ENCODE results near the gene CRIM1.

GRCh38 chr2:36456227-36457175, 100.9 kb downstream of the CRIM1 start:
- TF ChIP-seq, protein P1, sequence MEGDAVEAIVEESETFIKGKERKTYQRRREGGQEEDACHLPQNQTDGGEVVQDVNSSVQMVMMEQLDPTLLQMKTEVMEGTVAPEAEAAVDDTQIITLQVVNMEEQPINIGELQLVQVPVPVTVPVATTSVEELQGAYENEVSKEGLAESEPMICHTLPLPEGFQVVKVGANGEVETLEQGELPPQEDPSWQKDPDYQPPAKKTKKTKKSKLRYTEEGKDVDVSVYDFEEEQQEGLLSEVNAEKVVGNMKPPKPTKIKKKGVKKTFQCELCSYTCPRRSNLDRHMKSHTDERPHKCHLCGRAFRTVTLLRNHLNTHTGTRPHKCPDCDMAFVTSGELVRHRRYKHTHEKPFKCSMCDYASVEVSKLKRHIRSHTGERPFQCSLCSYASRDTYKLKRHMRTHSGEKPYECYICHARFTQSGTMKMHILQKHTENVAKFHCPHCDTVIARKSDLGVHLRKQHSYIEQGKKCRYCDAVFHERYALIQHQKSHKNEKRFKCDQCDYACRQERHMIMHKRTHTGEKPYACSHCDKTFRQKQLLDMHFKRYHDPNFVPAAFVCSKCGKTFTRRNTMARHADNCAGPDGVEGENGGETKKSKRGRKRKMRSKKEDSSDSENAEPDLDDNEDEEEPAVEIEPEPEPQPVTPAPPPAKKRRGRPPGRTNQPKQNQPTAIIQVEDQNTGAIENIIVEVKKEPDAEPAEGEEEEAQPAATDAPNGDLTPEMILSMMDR (conservative IDR thresholded peaks at IDR 0.05): no peak
- no peak for TF ChIP-seq ZFX (IDR thresholded peaks at IDR 0.05)

All from C4-2B (cell line).